ENCODE measurements around the gene OR5B21. TPM values are rescaled to one million over a fixed set of nuclear protein-coding genes. Genes with fewer than 3 reads are reported as not detected.

OR5B21 gene
- polyA plus RNA-seq, 4 donors, result not detected

GRCh38 chr11:58487170-58487569 lies 20.7 kb downstream of the OR5B21 start:
- no peak overlapping the region for H3K4me3 ChIP-seq (ENCODE audit: low read depth in 1 of 3, low read length in 3 of 3)
- no peaks in the 10 kb centered on the region for H3K9me3 ChIP-seq (ENCODE audit: control insufficient read depth in 2 of 2, insufficient read depth in 1 of 2, low read depth in 1 of 2, low read length in 1 of 2)
- no peak overlapping the region for H3K27ac ChIP-seq (ENCODE audit: low read depth in 1 of 3, low read length in 2 of 3)
- DNase-seq (no peak), FAIRE-seq (no peak)
- no peaks in the 10 kb centered on the region for H3K4me1 ChIP-seq (ENCODE audit: control insufficient read depth in 3 of 3, insufficient read depth in 2 of 3, low read depth in 1 of 3, low read length in 2 of 3)
- H3K36me3 ChIP-seq (ENCODE audit: control insufficient read depth in 3 of 3, insufficient read depth in 2 of 3, low read depth in 1 of 3, low read length in 3 of 3), result no peaks in the 10 kb centered on the region
- no peaks in the 10 kb centered on the region for H3K27me3 ChIP-seq (ENCODE audit: control insufficient read depth in 3 of 3, insufficient read depth in 3 of 3, low read length in 3 of 3)

GRCh38 chr11:58485961-58486360 lies 21.9 kb downstream of the OR5B21 start:
- H3K9me3 ChIP-seq (ENCODE audit: control insufficient read depth in 2 of 2, insufficient read depth in 1 of 2, low read depth in 1 of 2, low read length in 1 of 2), result no peaks in the 10 kb centered on the region
- H3K36me3 ChIP-seq (ENCODE audit: control insufficient read depth in 3 of 3, insufficient read depth in 2 of 3, low read depth in 1 of 3, low read length in 3 of 3), result no peaks in the 10 kb centered on the region
- H3K27ac ChIP-seq (ENCODE audit: low read depth in 1 of 3, low read length in 2 of 3), result no peak overlapping the region
- WGBS, 3 donors, result 90 to 94% (median 93%) methylated on average over 1 of the region's 1 CpG
- FAIRE-seq, result no peak
- no peak for DNase-seq
- H3K4me1 ChIP-seq (ENCODE audit: control insufficient read depth in 3 of 3, insufficient read depth in 2 of 3, low read depth in 1 of 3, low read length in 2 of 3), result no peaks in the 10 kb centered on the region
- no peaks in the 10 kb centered on the region for H3K27me3 ChIP-seq (ENCODE audit: control insufficient read depth in 3 of 3, insufficient read depth in 3 of 3, low read length in 3 of 3)
- no peak overlapping the region for H3K4me3 ChIP-seq (ENCODE audit: low read depth in 1 of 3, low read length in 3 of 3)

- H3K4me3 ChIP-seq (ENCODE audit: low read depth in 1 of 3, low read length in 3 of 3), result no peak overlapping the region
- FAIRE-seq (no peak), DNase-seq (no peak)
- peaks cover 0 to 5% of the 10 kb centered on the region in 2 donors for H3K9me3 ChIP-seq (ENCODE audit: control insufficient read depth in 2 of 2, insufficient read depth in 1 of 2, low read depth in 1 of 2, low read length in 1 of 2)
- no peaks in the 10 kb centered on the region for H3K4me1 ChIP-seq (ENCODE audit: control insufficient read depth in 3 of 3, insufficient read depth in 2 of 3, low read depth in 1 of 3, low read length in 2 of 3)
- no peaks in the 10 kb centered on the region for H3K27me3 ChIP-seq (ENCODE audit: control insufficient read depth in 3 of 3, insufficient read depth in 3 of 3, low read length in 3 of 3)
- no peaks in the 10 kb centered on the region for H3K36me3 ChIP-seq (ENCODE audit: control insufficient read depth in 3 of 3, insufficient read depth in 2 of 3, low read depth in 1 of 3, low read length in 3 of 3)
- H3K27ac ChIP-seq (ENCODE audit: low read depth in 1 of 3, low read length in 2 of 3), result no peak overlapping the region
Measured at GRCh38 chr11:58471892-58472291, 36.0 kb downstream of the OR5B21 start.

GRCh38 chr11:58466293-58466692 lies 41.6 kb downstream of the OR5B21 start:
- peaks cover 0 to 4% of the 10 kb centered on the region in 2 donors for H3K9me3 ChIP-seq (ENCODE audit: control insufficient read depth in 2 of 2, insufficient read depth in 1 of 2, low read depth in 1 of 2, low read length in 1 of 2)
- H3K4me3 ChIP-seq (ENCODE audit: low read depth in 1 of 3, low read length in 3 of 3), result no peak overlapping the region
- H3K4me1 ChIP-seq (ENCODE audit: control insufficient read depth in 3 of 3, insufficient read depth in 2 of 3, low read depth in 1 of 3, low read length in 2 of 3), result no peaks in the 10 kb centered on the region
- no peak overlapping the region for H3K27ac ChIP-seq (ENCODE audit: low read depth in 1 of 3, low read length in 2 of 3)
- DNase-seq, result no peak
- WGBS, 3 donors, result 83 to 89% (median 86%) methylated on average over 1 of the region's 1 CpG
- H3K27me3 ChIP-seq (ENCODE audit: control insufficient read depth in 3 of 3, insufficient read depth in 3 of 3, low read length in 3 of 3), result no peaks in the 10 kb centered on the region
- no peak for FAIRE-seq
- no peaks in the 10 kb centered on the region for H3K36me3 ChIP-seq (ENCODE audit: control insufficient read depth in 3 of 3, insufficient read depth in 2 of 3, low read depth in 1 of 3, low read length in 3 of 3)

GRCh38 chr11:58465690-58466089 lies 42.2 kb downstream of the OR5B21 start:
- no peaks in the 10 kb centered on the region for H3K27me3 ChIP-seq (ENCODE audit: control insufficient read depth in 3 of 3, insufficient read depth in 3 of 3, low read length in 3 of 3)
- H3K36me3 ChIP-seq (ENCODE audit: control insufficient read depth in 3 of 3, insufficient read depth in 2 of 3, low read depth in 1 of 3, low read length in 3 of 3), result no peaks in the 10 kb centered on the region
- H3K9me3 ChIP-seq (ENCODE audit: control insufficient read depth in 2 of 2, insufficient read depth in 1 of 2, low read depth in 1 of 2, low read length in 1 of 2), result no peaks in the 10 kb centered on the region
- DNase-seq (no peak), FAIRE-seq (no peak)
- WGBS, 3 donors, result 49 to 60% (median 56%) methylated on average over 3 of the region's 3 CpGs
- no peak overlapping the region for H3K4me3 ChIP-seq (ENCODE audit: low read depth in 1 of 3, low read length in 3 of 3)
- no peak overlapping the region for H3K27ac ChIP-seq (ENCODE audit: low read depth in 1 of 3, low read length in 2 of 3)
- no peaks in the 10 kb centered on the region for H3K4me1 ChIP-seq (ENCODE audit: control insufficient read depth in 3 of 3, insufficient read depth in 2 of 3, low read depth in 1 of 3, low read length in 2 of 3)

Other genes starting within 250 kb of the OR5B21 start
- not detected for gene OR10W1, start 239.8 kb downstream of the OR5B21 start, polyA plus RNA-seq
- not detected for gene OR5B17, start 149.0 kb downstream of the OR5B21 start, polyA plus RNA-seq
- gene OR5B3, start 101.2 kb downstream of the OR5B21 start, polyA plus RNA-seq, result not detected
- not detected for gene OR5B2, start 80.0 kb downstream of the OR5B21 start, polyA plus RNA-seq
- gene OR5B12, start 65.9 kb downstream of the OR5B21 start, polyA plus RNA-seq, result not detected
- 10 to 100 TPM in 2 of 4 donors, 1 to 10 TPM in 2; 5.3 to 14.0 (median 8.6) TPM for gene LPXN, start 67.8 kb upstream of the OR5B21 start, polyA plus RNA-seq
- gene ZFP91, start 71.0 kb upstream of the OR5B21 start, polyA plus RNA-seq, result 10 to 100 TPM; 24.8 to 51.2 (median 27.9) TPM
- under 1 TPM in 2 of 4 donors, not detected in 2; 0.63 to 0.78 TPM for gene CNTF, start 114.6 kb upstream of the OR5B21 start, polyA plus RNA-seq
- 10 to 100 TPM in 1 of 4 donors, not detected in 3; 14.0 TPM for gene GLYAT, start 223.8 kb upstream of the OR5B21 start, polyA plus RNA-seq

Data from small intestine (tissue), 7 donors.